Vagina (tissue), 2 donors: Measurements from ENCODE around the gene GNA15.

ENCODE experiments used
- CTCF ChIP-seq, 3 experiments: fragments of 450-650 bp in 2 of 3; fragments of 200-600 bp in 1 of 3; sonication (generic) in 1 of 3; IDR thresholded peaks; one replicate each; pipeline ENCODE4 v1.5.1; 2017 to 2019; ENCODE audit warnings: antibody characterized with exemption in 3 of 3, mild to moderate bottlenecking in 2 of 3, moderate library complexity in 2 of 3
- POLR2A ChIP-seq, 2 donors: fragments of 450-650 bp; IDR thresholded peaks; one replicate each; pipeline ENCODE4 v1.6.1; 2017; ENCODE audit warnings: antibody characterized with exemption in 2 of 2, mild to moderate bottlenecking in 2 of 2, moderate library complexity in 2 of 2

DNA sequence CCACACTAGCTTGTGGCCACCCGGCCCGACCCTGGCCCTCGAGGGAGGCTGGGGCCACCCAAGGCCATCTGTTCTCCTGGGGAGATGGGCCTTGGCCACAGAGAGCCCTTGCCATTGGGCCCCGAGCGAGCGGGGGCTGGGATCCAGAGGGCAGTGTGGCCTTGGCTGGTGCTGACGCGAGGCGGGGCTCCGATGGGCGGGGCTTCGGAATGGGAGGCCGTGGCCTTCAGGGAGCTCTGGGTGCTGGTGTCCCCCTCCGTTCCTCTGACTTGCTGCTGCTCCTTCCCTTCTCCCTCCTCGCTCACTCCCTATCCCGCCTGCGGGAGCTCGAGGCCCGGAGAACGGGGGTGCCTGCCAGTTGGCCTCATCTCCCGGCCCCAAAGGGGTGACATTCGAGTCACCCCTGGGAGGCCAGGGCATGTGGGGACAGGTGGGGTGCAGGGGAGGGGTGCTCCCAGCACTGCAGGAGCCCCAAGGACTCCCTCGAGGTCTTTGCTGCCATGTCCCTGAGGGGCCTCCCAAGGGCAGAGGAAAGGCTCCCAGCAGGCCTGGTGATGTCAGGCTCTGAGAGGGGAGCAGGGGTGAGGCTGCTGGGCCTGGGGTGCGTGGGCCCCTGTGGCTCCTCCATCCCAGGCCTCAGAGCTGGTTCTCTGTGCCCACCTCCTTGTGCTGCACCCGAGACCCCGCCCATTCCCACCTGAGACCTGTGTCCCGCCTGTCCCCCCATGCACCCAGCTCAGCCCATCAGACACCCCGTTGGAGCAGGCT is 54.1 kb downstream of the GNA15 start:
- TF ChIP-seq CTCF (IDR thresholded peaks at IDR 0.05) (no peak), POLR2A (IDR thresholded peaks at IDR 0.05) (no peak)
